SK-N-SH treated with all-trans-retinoic acid at 6 μM for 48 hours (cell line): ENCODE data around the gene LRRN1.

ENCODE experiments used
- ATAC-seq: fragments of 200-7000 bp; cut with Tn5 transposase; 3 replicates; pipeline ENCODE4 v1.9.1; 2020; ENCODE audit warnings: mild to moderate bottlenecking, moderate library complexity
- ARNTL ChIP-seq: fragments of 450-650 bp; formaldehyde crosslinking; IDR thresholded peaks from 2 replicates; pipeline ENCODE4 v1.5.0; 2020; ENCODE audit warnings: low read depth, mild to moderate bottlenecking, moderate library complexity, borderline replicate concordance
- BACH2 ChIP-seq: fragments of 250-450 bp; sonication (Bioruptor Pico); IDR thresholded peaks from 2 replicates; pipeline ENCODE4 v1.9.0; 2021; ENCODE audit warnings: mild to moderate bottlenecking, borderline replicate concordance
- CREB5 ChIP-seq: fragments of 250-450 bp; sonication (Bioruptor Pico); IDR thresholded peaks from 2 replicates; pipeline ENCODE4 v1.5.1; 2020; ENCODE audit warnings: low read depth, mild to moderate bottlenecking, moderate library complexity
- CSDC2 ChIP-seq: fragments of 250-450 bp; sonication (Bioruptor Pico); IDR thresholded peaks from 2 replicates; pipeline ENCODE4 v1.5.0; 2020; ENCODE audit warnings: mild to moderate bottlenecking, moderate library complexity
- CSRNP3 ChIP-seq: fragments of 250-450 bp; sonication (Bioruptor Pico); IDR thresholded peaks from 2 replicates; pipeline ENCODE4 v1.5.1; 2021; ENCODE audit warnings: mild to moderate bottlenecking, moderate library complexity
- ESRRG ChIP-seq: fragments of 250-450 bp; sonication (Bioruptor Pico); IDR thresholded peaks from 2 replicates; pipeline ENCODE4 v1.6.1; 2021; ENCODE audit warnings: mild to moderate bottlenecking
- GLIS3 ChIP-seq: fragments of 250-450 bp; sonication (Bioruptor Pico); IDR thresholded peaks from 2 replicates; pipeline ENCODE4 v1.5.0; 2020; ENCODE audit warnings: mild to moderate bottlenecking, moderate library complexity
- ISL1 ChIP-seq: fragments of 250-450 bp; sonication (Bioruptor Pico); IDR thresholded peaks from 2 replicates; pipeline ENCODE4 v2.1.2; 2022; ENCODE audit warnings: mild to moderate bottlenecking, moderate library complexity
- OSR1 ChIP-seq: fragments of 250-450 bp; sonication (Bioruptor Pico); IDR thresholded peaks from 2 replicates; pipeline ENCODE4 v1.8.0; 2022; ENCODE audit warnings: moderate library complexity, mild to moderate bottlenecking, inconsistent platforms
- POU6F1 ChIP-seq: fragments of 250-450 bp; sonication (Bioruptor Pico); IDR thresholded peaks from 2 replicates; pipeline ENCODE4 v1.8.0; 2021; ENCODE audit warnings: low read depth, mild to moderate bottlenecking, moderate library complexity, borderline replicate concordance
- PPARA ChIP-seq: fragments of 250-450 bp; sonication (Bioruptor Pico); IDR thresholded peaks from 2 replicates; pipeline ENCODE4 v1.5.0; 2020; ENCODE audit warnings: mild to moderate bottlenecking, borderline replicate concordance
- RARB ChIP-seq: fragments of 250-450 bp; sonication (Bioruptor Pico); IDR thresholded peaks from 2 replicates; pipeline ENCODE4 v1.8.0; 2021; ENCODE audit warnings: mild to moderate bottlenecking, moderate library complexity
- SNAI2 ChIP-seq: fragments of 250-450 bp; sonication (Bioruptor Pico); IDR thresholded peaks from 2 replicates; pipeline ENCODE4 v1.5.0; 2020; ENCODE audit warnings: mild to moderate bottlenecking, moderate library complexity
- TCF4 ChIP-seq: fragments of 250-450 bp; sonication (Bioruptor Pico); IDR thresholded peaks from 2 replicates; pipeline ENCODE4 v1.8.0; 2021; ENCODE audit warnings: mild to moderate bottlenecking, moderate library complexity, borderline replicate concordance
- TOX ChIP-seq: fragments of 250-450 bp; sonication (Bioruptor Pico); IDR thresholded peaks from 2 replicates; pipeline ENCODE4 v1.8.0; 2021; ENCODE audit warnings: mild to moderate bottlenecking, moderate library complexity, borderline replicate concordance
- TSHZ2 ChIP-seq: fragments of 250-450 bp; sonication (Bioruptor Pico); IDR thresholded peaks from 2 replicates; pipeline ENCODE4 v1.5.0; 2020; ENCODE audit warnings: mild to moderate bottlenecking, moderate library complexity
- ZC3H10 ChIP-seq: fragments of 250-450 bp; sonication (Bioruptor Pico); IDR thresholded peaks from 2 replicates; pipeline ENCODE4 v1.5.1; 2021; ENCODE audit warnings: mild to moderate bottlenecking, moderate library complexity
- ZFP3 ChIP-seq: fragments of 250-450 bp; sonication (Bioruptor Pico); IDR thresholded peaks from 2 replicates; pipeline ENCODE4 v1.5.0; 2020; ENCODE audit warnings: mild to moderate bottlenecking, moderate library complexity
- ZFP30 ChIP-seq: fragments of 450-650 bp; formaldehyde crosslinking; IDR thresholded peaks from 2 replicates; pipeline ENCODE4 v1.5.0; 2022; ENCODE audit warnings: mild to moderate bottlenecking, moderate library complexity
- ZNF565 ChIP-seq: fragments of 450-650 bp; formaldehyde crosslinking; conservative IDR thresholded peaks from 2 replicates; pipeline ENCODE4 v1.5.0; 2020; ENCODE audit warnings: low read depth, mild to moderate bottlenecking, moderate library complexity
- ZNF70 ChIP-seq: fragments of 450-650 bp; formaldehyde crosslinking; IDR thresholded peaks from 2 replicates; pipeline ENCODE4 v1.5.0; 2020; ENCODE audit warnings: mild to moderate bottlenecking, moderate library complexity
- ZNF8 ChIP-seq: fragments of 450-650 bp; formaldehyde crosslinking; IDR thresholded peaks from 2 replicates; pipeline ENCODE4 v1.5.0; 2020; ENCODE audit warnings: mild to moderate bottlenecking, moderate library complexity

The LRRN1 gene

GRCh38 chr3:3783210-3783609 lies 16.0 kb upstream of the LRRN1 start (continued):
- TF ChIP-seq PPARA (CRISPR knock-in tag) (no peak), ISL1 (CRISPR knock-in tag) (no peak), CSRNP3 (CRISPR knock-in tag) (no peak), CSDC2 (no peak), ESRRG (CRISPR knock-in tag) (no peak), RARB (no peak)

GRCh38 chr3:3783696-3784095 lies 15.5 kb upstream of the LRRN1 start:
- TF ChIP-seq ZNF70 (CRISPR knock-in tag) (no peak), ZC3H10 (CRISPR knock-in tag) (no peak), GLIS3 (CRISPR knock-in tag) (no peak), SNAI2 (CRISPR knock-in tag) (no peak), BACH2 (no peak), ZNF565 (CRISPR knock-in tag) (no peak), ARNTL (CRISPR knock-in tag) (no peak), CREB5 (no peak), ZFP30 (CRISPR knock-in tag) (no peak), TSHZ2 (CRISPR knock-in tag) (no peak), ZFP3 (CRISPR knock-in tag) (no peak), POU6F1 (no peak), OSR1 (CRISPR knock-in tag) (no peak), ZNF8 (CRISPR knock-in tag) (no peak), TOX (CRISPR knock-in tag) (no peak), ISL1 (CRISPR knock-in tag) (no peak), CSDC2 (no peak), TCF4 (CRISPR knock-in tag) (no peak), PPARA (CRISPR knock-in tag) (no peak)
- ATAC-seq, result no peak; the same call in 2 of the 3 replicates

GRCh38 chr3:3792391-3792790 lies 6.8 kb upstream of the LRRN1 start:
- ATAC-seq, result no peak
- TF ChIP-seq PPARA (CRISPR knock-in tag), result no peak
- no peak for TF ChIP-seq TSHZ2 (CRISPR knock-in tag)
- TF ChIP-seq SNAI2 (CRISPR knock-in tag), result no peak
- no peak for TF ChIP-seq ARNTL (CRISPR knock-in tag)
- no peak for TF ChIP-seq ZNF8 (CRISPR knock-in tag)
- no peak for TF ChIP-seq TOX (CRISPR knock-in tag)
- TF ChIP-seq BACH2, result no peak
- TF ChIP-seq ZNF70 (CRISPR knock-in tag), result no peak
- TF ChIP-seq CREB5, result no peak
- TF ChIP-seq ZFP3 (CRISPR knock-in tag), result no peak
- no peak for TF ChIP-seq TCF4 (CRISPR knock-in tag)
- TF ChIP-seq ZFP30 (CRISPR knock-in tag), result no peak
- TF ChIP-seq ZNF565 (CRISPR knock-in tag), result no peak
- TF ChIP-seq CSRNP3 (CRISPR knock-in tag), result no peak
- no peak for TF ChIP-seq POU6F1
- no peak for TF ChIP-seq OSR1 (CRISPR knock-in tag)
